Stimulated activated CD4-positive, alpha-beta T cell treated with anti-CD3 and anti-CD28 coated beads, TNF-alpha, amount 100 ng/mL, for 48 hours (primary cell): ENCODE data around the gene TLR5.

ENCODE experiments used
- DNase-seq, 3 donors: peaks; one replicate each; pipeline ENCODE4 v3.0.0-alpha.2; 2020; ENCODE audit warnings: low read depth in 3 of 3

Gene TLR5

GRCh38 chr1:223150443-223150842 lies 7.4 kb upstream of the TLR5 start:
- no peak for DNase-seq

GRCh38 chr1:223147873-223148272 lies 4.8 kb upstream of the TLR5 start:
- DNase-seq, result no peak

GRCh38 chr1:223147409-223147808 lies 4.4 kb upstream of the TLR5 start:
- no peak for DNase-seq

GRCh38 chr1:223146745-223147144 lies 3.7 kb upstream of the TLR5 start:
- no peak for DNase-seq

- DNase-seq, result no peak
These were observed 1.9 kb upstream of the TLR5 start for GRCh38 chr1:223144914-223145313.

GRCh38 chr1:223144431-223144830 lies 1.4 kb upstream of the TLR5 start:
- DNase-seq, result no peak

GRCh38 chr1:223143537-223144248 lies 645 bp upstream of the TLR5 start:
- no peak for DNase-seq

- DNase-seq, result no peak
These were observed 779 bp downstream of the TLR5 start for GRCh38 chr1:223142269-223142668.

GRCh38 chr1:223140611-223141405 lies 2.2 kb downstream of the TLR5 start:
- no peak for DNase-seq

GRCh38 chr1:223137455-223138085 lies 5.5 kb downstream of the TLR5 start:
- no peak for DNase-seq

GRCh38 chr1:223136086-223136485 lies 7.0 kb downstream of the TLR5 start:
- no peak for DNase-seq

- DNase-seq, result no peak
These were observed 7.7 kb downstream of the TLR5 start for GRCh38 chr1:223135176-223135942.

- peak; percentile 61 to 71 (median 68) for DNase-seq
These were observed 9.1 kb downstream of the TLR5 start for GRCh38 chr1:223133824-223134435.

- no peak for DNase-seq
These were observed 9.7 kb downstream of the TLR5 start for GRCh38 chr1:223133306-223133823.

GRCh38 chr1:223129229-223129901 lies 13.7 kb downstream of the TLR5 start:
- DNase-seq, result peak; percentile 30 to 63 (median 46)

GRCh38 chr1:223126741-223127140 lies 16.3 kb downstream of the TLR5 start:
- DNase-seq, result no peak

GRCh38 chr1:223125766-223126165 lies 17.3 kb downstream of the TLR5 start:
- DNase-seq, result no peak

GRCh38 chr1:223123011-223123610 lies 19.9 kb downstream of the TLR5 start:
- no peak for DNase-seq

GRCh38 chr1:223118418-223118817 lies 24.6 kb downstream of the TLR5 start:
- DNase-seq, result no peak

GRCh38 chr1:223116950-223117349 lies 26.1 kb downstream of the TLR5 start:
- DNase-seq, result no peak
